Amniotic stem cell (primary cell): ENCODE results near the gene ZNF497.
"Not testable (repeated sequence)": the region's sequence is repeated elsewhere in the genome, so short reads cannot be mapped to it uniquely, and the experiment has no call there.

Experiments
- DNase-seq: peaks from one replicate; lab custom pipeline; 2025; lab: John Stamatoyannopoulos, UW

ZNF497 gene

GRCh38 chr19:58310685-58311084 is 51.9 kb downstream of the ZNF497 start:
- not testable (repeated sequence) for DNase-seq

- no peak for DNase-seq
Measured at GRCh38 chr19:58307736-58308135, 54.8 kb downstream of the ZNF497 start.

DNA sequence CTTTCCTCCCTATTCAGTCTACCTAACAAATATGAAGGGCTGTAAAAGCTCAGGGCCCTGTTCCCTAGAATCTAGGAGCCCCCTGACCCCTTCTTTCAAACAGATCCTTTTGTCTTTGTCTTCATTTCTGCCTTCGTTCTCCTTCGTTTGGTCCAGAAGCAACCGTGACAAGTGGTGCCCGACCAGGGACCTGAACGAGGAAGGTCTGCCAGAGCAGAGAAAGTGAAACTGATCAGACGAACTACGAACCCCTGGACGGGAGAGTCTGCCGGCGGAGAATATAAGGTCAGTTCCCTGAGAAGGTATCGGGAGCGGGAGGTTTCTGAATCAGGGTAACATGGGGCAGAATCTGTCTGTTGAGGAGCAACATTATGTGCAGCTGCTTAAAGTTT is 56.6 kb downstream of the ZNF497 start:
- DNase-seq: no peak

GRCh38 chr19:58305065-58305931 is 57.3 kb downstream of the ZNF497 start, which contains the start of gene ERVK3-1:
TSS of gene ERVK3-1 (plus strand) at chr19:58305377. CDS start at chr19:58312169, 6,792 bp downstream.
- DNase-seq: peak; percentile 94

DNA sequence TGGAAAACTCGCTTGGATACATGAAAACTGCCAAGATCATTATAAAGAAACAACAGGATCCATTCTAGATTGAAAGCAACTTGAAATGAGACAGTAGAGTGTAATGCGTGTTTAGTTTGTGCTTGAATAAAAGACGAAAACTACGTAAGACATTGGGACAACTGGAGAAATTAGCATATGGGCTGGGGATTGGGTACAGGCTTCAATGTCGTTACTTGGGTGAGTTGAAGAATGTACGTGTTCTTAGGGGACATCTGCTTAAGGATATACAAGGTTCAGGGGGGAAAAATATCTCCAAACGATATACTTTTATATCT is 57.8 kb downstream of the ZNF497 start:
- DNase-seq: no peak
